ENCODE data around the gene ENSA. TPM values are rescaled to one million over a fixed set of nuclear protein-coding genes. Genes with fewer than 3 reads are reported as not detected.

The ENSA gene
- total RNA-seq, 1 experiment from 2014 or later = 276 TPM

DNA sequence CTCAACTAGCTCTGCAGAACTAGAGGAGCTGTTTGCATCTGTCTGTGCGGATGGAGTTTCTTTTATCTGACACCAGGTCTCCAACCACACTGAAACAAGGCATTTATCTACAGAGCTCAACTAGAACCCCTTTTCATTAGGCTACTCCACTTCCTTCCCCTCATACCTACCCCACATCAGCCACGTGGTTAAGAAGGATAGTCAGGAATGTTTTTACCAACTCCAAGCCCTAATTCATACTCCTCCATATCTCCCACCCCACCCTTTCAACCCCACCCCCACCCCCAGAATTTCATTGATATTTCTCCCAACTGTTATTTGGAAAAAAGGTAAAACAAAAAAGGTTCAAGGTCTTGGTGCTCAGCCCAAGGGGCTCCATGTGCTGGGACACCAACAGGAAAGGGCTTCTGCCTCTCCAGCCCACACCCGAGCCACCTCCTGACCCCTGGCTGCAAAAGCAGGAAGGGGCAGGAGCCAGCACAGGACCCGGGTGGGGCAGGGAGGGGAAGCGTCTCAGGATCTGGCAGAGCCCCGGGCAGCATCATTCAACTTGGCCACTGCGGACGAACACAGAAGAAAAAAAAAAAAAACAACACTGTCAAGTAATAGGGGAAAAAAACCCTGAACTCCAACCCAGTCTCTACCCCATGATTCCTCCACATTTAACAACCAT, 7.0 kb downstream of the ENSA start:
- H3K4me1 Mint-ChIP-seq (ENCODE audit: low read depth, unreplicated experiment) = peaks cover 57% of the 10 kb centered on the region
- DNase-seq = no peak
- CTCF ChIA-PET = interaction anchor here (0.5 to 1.9 kb wide), 4 partner anchors 13 to 250 kb away, joined by 3 to 6 read pairs (median 4); partner anchors contain the start of gene MCL1
- H3K27ac Mint-ChIP-seq (ENCODE audit: unreplicated experiment) = peak overlapping the region; percentile 79
- BruUV-seq (replicated peaks) = TSS peak; percentile 14
- no peak for TF ChIP-seq CTCF (IDR thresholded peaks at IDR 0.05; ENCODE audit: unreplicated experiment)
- H3K4me3 Mint-ChIP-seq (ENCODE audit: low read depth, unreplicated experiment) = no peak overlapping the region
- no peaks in the 10 kb centered on the region for H3K9me3 Mint-ChIP-seq (ENCODE audit: low read depth, unreplicated experiment)
- H3K36me3 Mint-ChIP-seq (ENCODE audit: insufficient read depth, unreplicated experiment) = peaks cover 57% of the 10 kb centered on the region
- intact Hi-C loops (cut with micrococcal nuclease; ENCODE audit: unreplicated experiment) = loop anchor here (5.0 to 10.0 kb wide), 2 partner anchors 72 to 190 kb away; partner anchors contain the start of gene GOLPH3L
- no peaks in the 10 kb centered on the region for H3K27me3 Mint-ChIP-seq (ENCODE audit: unreplicated experiment)

DNA sequence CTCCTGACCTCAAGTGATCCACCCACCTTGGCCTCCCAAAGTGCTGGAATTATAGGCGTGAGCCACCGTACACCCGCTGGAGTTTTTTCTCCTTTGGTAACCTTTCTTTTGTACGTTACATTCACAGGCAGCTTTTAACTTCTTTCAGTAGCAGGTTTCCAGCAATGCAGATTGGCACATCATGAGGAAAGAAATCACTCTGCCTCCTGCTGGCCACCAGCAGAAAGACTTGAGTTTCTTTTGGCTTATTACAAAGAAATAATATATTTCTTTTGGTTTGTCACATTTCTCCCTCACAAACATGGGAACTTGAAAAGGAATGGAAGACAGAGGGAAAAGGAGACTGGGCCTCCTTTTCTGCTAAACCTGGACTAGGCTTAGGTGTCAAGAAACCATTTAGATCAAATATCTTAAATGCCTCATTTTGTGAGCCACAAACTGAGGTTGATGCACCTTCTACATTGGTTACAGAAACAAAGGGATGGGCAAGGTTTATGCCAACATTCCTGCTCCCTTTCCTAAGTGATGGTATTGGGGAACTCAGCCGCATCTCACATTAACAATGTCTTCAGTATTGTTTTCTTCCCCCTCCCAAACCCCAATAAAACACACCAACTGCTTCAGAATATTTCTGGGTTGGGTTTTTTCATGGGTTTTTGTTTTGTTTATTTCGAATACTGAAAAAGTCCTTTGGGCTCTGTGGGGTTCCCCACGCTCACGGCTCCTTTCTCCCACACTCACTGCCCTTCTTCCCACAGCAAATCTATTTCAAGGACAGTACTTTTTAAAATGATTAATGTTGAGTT, 7.7 kb downstream of the ENSA start:
- H3K4me1 Mint-ChIP-seq (ENCODE audit: low read depth, unreplicated experiment) = peaks cover 61% of the 10 kb centered on the region
- TF ChIP-seq CTCF (IDR thresholded peaks at IDR 0.05; ENCODE audit: unreplicated experiment) = peak; percentile 65
- no peak overlapping the region for H3K4me3 Mint-ChIP-seq (ENCODE audit: low read depth, unreplicated experiment)
- no peaks in the 10 kb centered on the region for H3K27me3 Mint-ChIP-seq (ENCODE audit: unreplicated experiment)
- intact Hi-C loops (cut with micrococcal nuclease; ENCODE audit: unreplicated experiment) = loop anchor here (2.0 to 10.0 kb wide), 4 partner anchors 45 to 191 kb away; partner anchors contain the start of gene GOLPH3L
- peak; percentile 48 for DNase-seq
- H3K9me3 Mint-ChIP-seq (ENCODE audit: low read depth, unreplicated experiment) = no peaks in the 10 kb centered on the region
- no TSS peak for BruUV-seq (replicated peaks)
- CTCF ChIA-PET = interaction anchor here (0.7 to 1.9 kb wide), 4 partner anchors 42 to 73 kb away, joined by 3 to 6 read pairs (median 3); partner anchors contain the start of gene MCL1
- H3K27ac Mint-ChIP-seq (ENCODE audit: unreplicated experiment) = peak overlapping the region; percentile 42
- H3K36me3 Mint-ChIP-seq (ENCODE audit: insufficient read depth, unreplicated experiment) = peaks cover 64% of the 10 kb centered on the region

GRCh38 chr1:150620919-150621318, 8.5 kb downstream of the ENSA start:
- no peaks in the 10 kb centered on the region for H3K27me3 Mint-ChIP-seq (ENCODE audit: unreplicated experiment)
- no peak for TF ChIP-seq CTCF (IDR thresholded peaks at IDR 0.05; ENCODE audit: unreplicated experiment)
- peaks cover 71% of the 10 kb centered on the region for H3K36me3 Mint-ChIP-seq (ENCODE audit: insufficient read depth, unreplicated experiment)
- H3K4me1 Mint-ChIP-seq (ENCODE audit: low read depth, unreplicated experiment) = peaks cover 69% of the 10 kb centered on the region
- H3K9me3 Mint-ChIP-seq (ENCODE audit: low read depth, unreplicated experiment) = no peaks in the 10 kb centered on the region
- DNase-seq = no peak
- H3K27ac Mint-ChIP-seq (ENCODE audit: unreplicated experiment) = peak overlapping the region; percentile 20
- intact Hi-C loops (cut with micrococcal nuclease; ENCODE audit: unreplicated experiment) = loop anchor here (2.0 to 10.0 kb wide), 4 partner anchors 44 to 191 kb away; partner anchors contain the start of gene GOLPH3L
- no peak overlapping the region for H3K4me3 Mint-ChIP-seq (ENCODE audit: low read depth, unreplicated experiment)
- CTCF ChIA-PET = interaction anchor here (0.7 to 1.6 kb wide), 3 partner anchors 9 to 73 kb away, joined by 3 to 5 read pairs (median 3); partner anchors contain the start of genes ENSA and MCL1
- BruUV-seq (replicated peaks) = no TSS peak
